OCI-LY1 (cell line): ENCODE measurements around the gene FBXL17.
"Not testable (repeated sequence)": the region's sequence is repeated elsewhere in the genome, so short reads cannot be mapped to it uniquely, and the experiment has no call there.

ENCODE experiments used
- H2AFZ ChIP-seq: fragments of 200-600 bp; sonication (generic), shearing (Covaris generic); 2 replicates; pipeline ENCODE4 v1.6.0; 2014; ENCODE audit warnings: antibody characterized with exemption, mild to moderate bottlenecking, low read length
- H3F3A ChIP-seq: fragments of 200-600 bp; sonication (generic), shearing (Covaris generic); 2 replicates; pipeline ENCODE4 v1.6.0; 2014; ENCODE audit warnings: mild to moderate bottlenecking, antibody characterized with exemption, low read length, moderate library complexity; ENCODE audit not compliant: insufficient read depth
- H3K27ac ChIP-seq: fragments of 200-600 bp; sonication (generic); 2 replicates; pipeline ENCODE4 v1.5.1; 2014; ENCODE audit warnings: low read length, mixed run types, mild to moderate bottlenecking, low read depth; ENCODE audit not compliant: poor library complexity, severe bottlenecking
- H3K27me3 ChIP-seq: fragments of 200-600 bp; sonication (generic); 2 replicates; pipeline ENCODE4 v1.6.0; 2014; ENCODE audit warnings: antibody characterized with exemption, mild to moderate bottlenecking, low read length, moderate library complexity; ENCODE audit not compliant: insufficient read depth
- H3K36me3 ChIP-seq: fragments of 200-600 bp; sonication (generic); 2 replicates; pipeline ENCODE4 v1.6.1; 2014; ENCODE audit warnings: mild to moderate bottlenecking, antibody characterized with exemption, low read length, moderate library complexity, mixed read lengths; ENCODE audit not compliant: insufficient read depth
- H3K4me1 ChIP-seq: fragments of 200-600 bp; sonication (generic); 2 replicates; pipeline ENCODE4 v1.5.1; 2014; ENCODE audit warnings: mild to moderate bottlenecking, low read length, moderate library complexity; ENCODE audit not compliant: insufficient read depth, severe bottlenecking
- H3K4me2 ChIP-seq: fragments of 200-600 bp; sonication (generic), shearing (Covaris generic); 2 replicates; pipeline ENCODE4 v1.6.1; 2014; ENCODE audit warnings: low read length
- H3K4me3 ChIP-seq: fragments of 200-600 bp; sonication (generic); 2 replicates; pipeline ENCODE4 v1.5.1; 2014; ENCODE audit warnings: low read length, low read depth, mild to moderate bottlenecking, mixed read lengths; ENCODE audit not compliant: poor library complexity, severe bottlenecking
- H3K79me2 ChIP-seq: fragments of 200-600 bp; shearing (Covaris generic); 2 replicates; pipeline ENCODE4 v1.6.1; 2016; ENCODE audit warnings: mixed run types, low read length, mixed read lengths; ENCODE audit not compliant: insufficient read depth
- H3K9ac ChIP-seq: fragments of 200-600 bp; sonication (generic), shearing (Covaris generic); 2 replicates; pipeline ENCODE4 v1.6.1; 2014; ENCODE audit warnings: mild to moderate bottlenecking, low read length, mixed read lengths
- H3K9me2 ChIP-seq: fragments of 200-600 bp; sonication (generic), shearing (Covaris generic); 2 replicates; pipeline ENCODE4 v1.6.1; 2014; ENCODE audit warnings: low read depth, mild to moderate bottlenecking, low read length, mixed read lengths
- H3K9me3 ChIP-seq: fragments of 200-600 bp; shearing (Covaris generic); 2 replicates; pipeline ENCODE4 v1.6.1; 2014; ENCODE audit warnings: low read length, mixed read lengths
- H4K20me1 ChIP-seq: fragments of 200-600 bp; sonication (generic), shearing (Covaris generic); 2 replicates; pipeline ENCODE4 v1.6.0; 2016; ENCODE audit warnings: mild to moderate bottlenecking, low read length; ENCODE audit not compliant: insufficient read depth
- CTCF ChIP-seq: fragments of 200-600 bp; sonication (generic), shearing (Covaris generic); IDR thresholded peaks from 2 replicates; pipeline ENCODE4 v1.5.1; 2017; ENCODE audit warnings: mild to moderate bottlenecking, antibody characterized with exemption, low read length, moderate library complexity, mixed read lengths
- EZH2 ChIP-seq: fragments of 200-600 bp; sonication (generic), shearing (Covaris generic); IDR thresholded peaks from 2 replicates; pipeline ENCODE4 v1.8.0; 2017; ENCODE audit warnings: borderline replicate concordance, mixed run types, mild to moderate bottlenecking, antibody characterized with exemption, low read length, moderate library complexity, mixed read lengths

Gene FBXL17

DNA sequence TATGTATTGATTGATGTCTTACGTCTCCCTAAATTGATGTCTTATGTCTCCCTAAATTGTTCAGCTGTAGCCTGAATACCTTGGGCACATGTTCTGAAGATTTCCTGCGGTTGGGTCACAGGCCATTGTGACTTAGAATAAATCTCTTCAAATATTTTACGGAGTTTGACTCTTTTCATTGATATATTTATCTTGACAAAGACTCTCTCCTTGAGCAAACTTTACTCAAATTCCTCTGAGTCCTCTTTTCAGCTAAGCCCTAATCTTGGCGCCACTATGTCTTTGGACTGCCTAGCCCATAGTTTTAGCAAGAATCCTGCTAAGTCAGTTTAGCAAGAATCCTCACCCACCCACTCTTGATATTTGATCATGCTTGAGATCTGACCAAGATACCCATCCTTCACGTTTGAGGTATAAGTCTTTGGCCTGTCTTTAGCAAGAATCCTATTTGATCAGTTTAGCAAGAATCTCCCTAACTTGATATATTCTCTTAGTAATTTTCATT, 35.3 kb upstream of the FBXL17 start:
- H4K20me1 ChIP-seq, result no peaks in the 10 kb centered on the region
- no peak overlapping the region for H3K4me2 ChIP-seq
- H3F3A ChIP-seq, result no peaks in the 10 kb centered on the region
- no peaks in the 10 kb centered on the region for H3K36me3 ChIP-seq
- no peak for TF ChIP-seq CTCF
- TF ChIP-seq EZH2, result no peak
- H3K27me3 ChIP-seq, result no peaks in the 10 kb centered on the region
- no peak overlapping the region for H3K27ac ChIP-seq
- H3K4me1 ChIP-seq, result peaks cover 12% of the 10 kb centered on the region
- no peaks in the 10 kb centered on the region for H3K79me2 ChIP-seq
- H2AFZ ChIP-seq, result no peak overlapping the region
- peaks cover 3% of the 10 kb centered on the region; the same call in 1 of the 2 replicates for H3K9me3 ChIP-seq
- H3K4me3 ChIP-seq, result no peak overlapping the region
- no peak overlapping the region for H3K9ac ChIP-seq
- no peaks in the 10 kb centered on the region for H3K9me2 ChIP-seq

DNA sequence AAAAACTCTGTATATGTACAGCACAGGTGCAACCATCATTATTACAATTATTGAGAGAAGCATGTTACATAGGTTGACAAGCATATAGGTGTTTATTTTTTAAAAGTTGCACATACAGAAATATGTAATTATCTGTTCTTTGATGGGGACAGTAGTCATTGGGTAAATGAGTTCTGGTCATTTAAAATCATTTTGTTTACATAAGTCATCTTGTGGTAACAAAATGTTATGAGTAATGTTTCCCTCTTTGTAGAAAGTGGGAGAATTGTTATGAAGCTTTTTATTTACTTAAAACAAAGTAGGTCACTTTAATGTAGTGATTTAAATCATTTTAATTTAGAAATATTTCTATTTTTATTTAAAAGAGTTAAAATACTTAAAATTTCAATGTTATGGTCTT, 33.8 kb upstream of the FBXL17 start:
- Histone ChIP-seq H3K9me3 (peaks cover 3% of the 10 kb centered on the region; the same call in 1 of the 2 replicates), H3K9ac (no peak overlapping the region), H3K4me2 (no peak overlapping the region), H3F3A (no peaks in the 10 kb centered on the region), H3K9me2 (no peaks in the 10 kb centered on the region), H3K36me3 (no peaks in the 10 kb centered on the region), H2AFZ (no peak overlapping the region), H3K4me3 (no peak overlapping the region), H3K79me2 (no peaks in the 10 kb centered on the region), H3K27ac (no peak overlapping the region), H4K20me1 (no peaks in the 10 kb centered on the region), H3K4me1 (peaks cover 8% of the 10 kb centered on the region), H3K27me3 (no peaks in the 10 kb centered on the region)
- TF ChIP-seq EZH2, result no peak

DNA sequence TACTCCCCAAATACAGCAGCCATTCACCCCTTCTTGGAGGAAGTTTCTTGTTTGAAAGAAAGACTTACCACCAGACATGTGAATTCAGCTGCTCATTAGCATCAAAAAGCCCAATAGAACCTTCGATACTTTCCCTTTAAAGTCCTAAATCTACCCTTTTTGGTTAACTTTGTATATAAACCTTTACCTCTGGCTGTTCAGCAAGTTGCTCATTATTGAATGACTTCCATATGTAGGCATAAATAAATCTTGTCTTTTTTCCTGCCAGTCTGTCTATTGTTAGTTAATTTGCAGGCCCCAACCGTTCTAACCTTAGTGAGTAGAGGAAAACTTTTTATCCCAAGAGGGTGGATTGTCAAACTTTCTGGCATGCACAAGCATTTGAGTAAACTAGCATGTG, 27.9 kb upstream of the FBXL17 start:
- Histone ChIP-seq H3K4me1 (no peaks in the 10 kb centered on the region), H4K20me1 (no peaks in the 10 kb centered on the region), H2AFZ (0 out of 2 replicates have a peak overlapping the region, but pooled peaks have one; percentile 25), H3K9me2 (no peaks in the 10 kb centered on the region), H3F3A (no peaks in the 10 kb centered on the region), H3K9ac (no peak overlapping the region), H3K27ac (no peak overlapping the region), H3K36me3 (no peaks in the 10 kb centered on the region), H3K4me2 (no peak overlapping the region), H3K4me3 (no peak overlapping the region), H3K79me2 (no peaks in the 10 kb centered on the region), H3K27me3 (no peaks in the 10 kb centered on the region), H3K9me3 (no peaks in the 10 kb centered on the region)
- TF ChIP-seq CTCF, result no peak
- TF ChIP-seq EZH2, result no peak

- not testable (repeated sequence) for H3K9me2 ChIP-seq, H3K4me3 ChIP-seq, H3K27me3 ChIP-seq, H2AFZ ChIP-seq, H3F3A ChIP-seq, H3K4me1 ChIP-seq, H3K9me3 ChIP-seq, H3K9ac ChIP-seq, H3K27ac ChIP-seq, H3K36me3 ChIP-seq, H3K79me2 ChIP-seq, H3K4me2 ChIP-seq, H4K20me1 ChIP-seq
These were observed 23.3 kb upstream of the FBXL17 start for GRCh38 chr5:108405201-108405600.
